ENCODE measurements around the gene TTC32.

- TF ChIP-seq CTCF (conservative IDR thresholded peaks at IDR 0.05; ENCODE audit: low read depth in 2 of 2): no peak
- no peak for TF ChIP-seq CREB1 (CRISPR knock-in tag; IDR thresholded peaks at IDR 0.05; ENCODE audit: low read depth)
Observed at GRCh38 chr2:19929226-19929625, 27.4 kb upstream of the TTC32 start.
